Measurements from ENCODE around the gene HOXB1. TPM values are rescaled to one million over a fixed set of nuclear protein-coding genes. Genes with fewer than 3 reads are reported as not detected.

The HOXB1 gene
- total RNA-seq, 1 donor from 2014 or later = 0.31 TPM

DNA sequence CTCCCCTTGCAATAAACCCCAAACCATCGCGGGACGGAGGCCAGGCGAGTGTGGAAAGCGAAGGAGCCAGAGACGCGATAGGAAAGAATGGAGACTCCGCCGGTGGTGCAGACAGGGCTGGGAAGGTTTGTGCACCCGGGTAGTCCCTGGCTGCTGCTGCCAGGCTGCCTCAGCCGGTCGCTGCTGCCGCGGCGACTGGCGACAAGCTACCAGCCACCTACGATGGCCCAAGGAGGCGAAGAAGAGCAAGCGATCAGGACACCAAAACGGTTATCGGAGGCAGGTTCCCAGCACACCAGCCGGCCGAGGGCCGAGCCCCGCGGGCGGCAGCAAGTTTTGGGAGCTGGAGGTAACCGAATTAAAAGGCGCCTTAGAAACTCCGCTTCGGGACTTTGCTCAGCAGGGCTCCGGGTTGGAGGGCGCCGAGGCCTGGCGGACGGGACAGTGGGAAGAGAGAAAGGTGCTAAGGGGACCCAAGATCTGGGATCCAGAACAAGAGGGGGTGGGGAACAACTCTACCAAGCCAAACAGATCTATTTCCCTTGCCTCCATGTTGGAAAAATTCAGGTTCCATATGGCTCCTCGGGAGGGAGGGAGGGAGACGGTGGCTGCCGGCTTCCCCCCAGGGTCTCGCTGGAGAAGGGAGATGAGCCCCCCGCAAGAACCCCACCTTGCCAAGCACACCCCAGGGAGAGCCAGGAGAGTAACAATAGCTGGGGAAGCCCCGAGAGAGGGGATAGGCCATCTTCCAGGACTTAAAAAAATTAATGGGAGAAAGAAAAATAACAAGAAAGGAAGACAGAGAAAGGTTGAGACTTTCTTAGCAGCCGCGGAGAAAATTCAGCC is 23.8 kb upstream of the HOXB1 start:
- DNase-seq (ENCODE audit: low spot score) = no peak

DNA sequence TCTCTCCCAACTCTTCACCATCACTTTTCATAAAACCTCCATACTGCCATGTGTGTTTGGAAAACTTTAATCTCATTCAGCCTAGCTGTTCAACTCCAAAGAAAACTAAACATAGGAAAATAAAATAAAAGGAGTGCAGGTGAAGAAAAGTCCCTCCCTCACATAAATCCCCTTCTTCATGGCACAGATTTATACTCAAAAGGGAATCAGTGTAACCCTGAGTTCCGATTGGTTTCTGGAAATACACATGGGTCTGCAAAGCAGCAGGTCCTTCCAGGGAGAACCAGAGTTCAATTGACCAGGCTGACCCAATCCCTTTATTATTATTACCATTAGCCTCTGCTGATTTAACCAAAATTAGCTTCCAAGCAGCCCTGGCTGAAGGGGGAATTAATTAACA is 23.0 kb upstream of the HOXB1 start:
- no peak for DNase-seq (ENCODE audit: low spot score)

DNA sequence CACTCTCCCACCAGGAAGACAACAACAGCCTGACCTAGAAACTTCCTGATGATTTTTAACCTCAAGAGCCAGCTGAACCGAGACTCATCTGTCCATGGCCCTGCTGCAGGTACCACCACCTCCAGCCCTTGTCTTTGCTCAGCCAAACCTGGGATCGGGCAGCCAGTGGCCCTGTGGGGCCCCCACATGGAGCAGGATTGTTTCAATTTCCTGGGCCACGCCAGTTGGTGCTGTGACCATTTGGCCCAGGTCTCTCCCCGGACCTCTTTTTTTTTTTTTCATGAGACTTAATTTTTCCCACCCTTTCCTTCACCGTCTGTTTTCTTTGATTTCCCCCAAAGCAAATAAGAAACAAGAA is 22.4 kb upstream of the HOXB1 start:
- no peak for DNase-seq (ENCODE audit: low spot score)

DNA sequence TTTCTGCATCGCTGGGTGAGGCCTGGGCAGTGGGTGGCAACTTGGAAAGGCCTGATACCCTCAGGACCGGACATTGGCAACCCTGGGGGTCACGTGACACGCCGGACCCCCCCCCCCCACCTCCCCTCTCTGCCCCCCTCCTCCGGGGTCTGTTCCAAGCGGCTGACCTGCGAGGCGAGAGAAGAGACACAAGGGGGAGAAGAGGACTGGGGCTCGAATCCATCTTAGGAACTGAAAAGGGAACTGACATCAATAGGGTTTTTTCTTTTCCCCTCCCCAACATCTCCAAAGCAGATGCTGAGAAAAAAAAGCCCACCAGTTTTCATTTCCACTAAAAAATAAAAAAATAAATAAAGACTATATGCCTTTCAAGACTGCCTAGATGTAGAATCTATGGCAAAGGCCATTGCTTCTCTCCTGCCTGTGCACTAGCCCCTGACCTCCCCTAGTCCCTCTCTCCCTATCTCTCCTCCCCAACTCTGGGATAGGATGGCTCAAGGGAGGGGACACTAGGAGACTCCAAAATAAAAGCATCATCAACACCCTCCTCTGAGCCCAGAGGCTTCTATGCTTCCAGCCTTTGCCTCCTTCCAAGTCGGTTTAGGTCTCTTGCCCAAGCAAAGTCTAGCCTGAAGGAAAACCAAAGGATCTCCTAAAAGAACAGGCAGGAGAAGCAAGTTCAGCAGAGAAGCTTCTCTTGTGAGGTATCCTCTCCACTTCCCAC is 21.8 kb upstream of the HOXB1 start:
- DNase-seq (ENCODE audit: low spot score) = no peak

DNA sequence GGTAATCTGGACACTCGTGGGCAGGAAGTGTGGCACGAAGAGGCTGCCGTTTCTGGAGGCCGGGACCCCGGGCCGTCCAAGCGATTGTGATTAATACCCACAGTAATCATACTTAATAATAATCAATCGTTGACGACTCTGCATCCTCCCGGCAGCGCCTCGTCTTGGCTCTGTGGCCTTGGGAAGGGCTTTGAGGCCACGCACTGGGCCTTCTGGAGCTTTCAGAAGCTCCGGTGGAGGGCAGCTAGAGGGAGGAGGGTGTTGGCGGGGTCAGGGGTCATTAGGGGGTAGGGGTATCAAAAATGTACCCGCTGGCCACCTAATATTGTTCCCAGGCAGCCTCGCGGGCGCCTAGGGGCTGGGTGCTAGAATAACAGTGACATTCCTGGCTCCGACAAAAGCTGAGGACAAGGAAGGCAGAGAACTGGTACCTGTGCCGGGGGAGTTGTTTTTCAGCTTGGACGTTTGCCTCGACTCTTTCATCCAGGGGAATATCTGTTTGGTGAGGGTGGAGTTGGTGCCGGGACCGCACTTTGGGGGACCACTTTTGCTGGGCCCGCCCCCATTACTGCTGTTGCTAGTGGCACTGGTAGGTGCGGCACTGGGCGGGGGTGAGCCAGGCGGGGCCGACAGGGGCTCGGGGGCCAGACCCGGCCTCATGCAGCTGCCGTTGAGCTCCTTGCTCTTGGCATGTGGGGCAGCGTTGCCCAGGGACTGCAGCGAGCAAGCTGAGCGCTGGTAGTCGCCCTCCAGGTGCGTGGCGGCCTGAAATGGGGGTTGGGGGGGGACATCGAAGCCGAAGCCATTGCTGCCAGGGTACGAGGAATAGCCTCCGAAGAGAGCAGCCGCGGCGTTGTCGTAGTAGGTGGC is 21.0 kb upstream of the HOXB1 start:
- DNase-seq (ENCODE audit: low spot score) = no peak

DNA sequence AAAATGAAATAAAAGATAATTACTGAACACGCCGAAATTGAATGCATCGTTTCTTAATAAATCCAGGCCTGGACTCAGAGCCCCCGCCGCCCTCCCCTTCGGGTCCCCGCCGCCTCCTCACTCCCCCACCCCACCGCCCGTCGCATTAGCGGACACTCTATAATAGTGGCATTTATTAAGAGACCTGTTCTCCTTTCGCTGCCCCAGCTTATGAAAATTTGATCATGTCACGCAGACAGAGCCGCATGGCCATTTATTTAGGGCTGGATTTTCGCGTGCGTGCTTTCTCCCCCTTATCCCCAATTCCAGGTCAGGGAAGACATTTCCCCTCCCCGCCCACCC is 20.4 kb upstream of the HOXB1 start:
- no peak for DNase-seq (ENCODE audit: low spot score)

DNA sequence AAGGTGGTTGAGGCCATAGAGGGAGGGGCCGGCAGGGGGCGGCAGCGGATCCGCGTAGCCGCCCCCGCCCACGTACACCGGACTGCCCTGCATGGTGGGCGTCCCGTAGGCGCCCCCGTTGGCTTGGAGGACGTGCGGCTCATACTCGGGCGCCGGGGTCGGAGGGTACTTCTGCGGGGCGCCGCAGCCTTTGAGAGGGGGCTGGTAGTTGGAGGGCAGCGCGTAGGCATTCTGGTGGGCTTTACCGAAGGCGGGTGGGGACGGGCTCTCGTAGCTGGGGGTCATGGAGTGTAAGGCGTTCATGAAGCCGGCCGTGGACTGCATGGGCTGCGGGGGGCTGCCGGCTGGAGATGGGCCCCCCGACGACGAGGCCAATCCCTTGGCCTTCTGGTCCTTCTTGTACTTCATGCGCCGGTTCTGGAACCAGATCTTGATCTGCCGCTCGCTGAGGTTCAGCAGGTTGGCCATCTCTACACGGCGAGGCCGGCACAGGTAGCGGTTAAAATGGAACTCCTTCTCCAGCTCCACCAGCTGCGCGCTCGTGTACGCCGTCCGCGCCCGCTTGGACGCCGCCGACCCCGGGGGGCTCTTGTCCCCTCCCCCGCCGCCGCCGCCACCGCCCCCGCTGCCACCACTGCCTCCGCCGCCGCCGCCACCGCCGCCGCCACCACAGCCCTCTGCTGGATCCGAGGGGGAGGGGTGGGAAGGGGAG is 19.8 kb upstream of the HOXB1 start:
- DNase-seq (ENCODE audit: low spot score) = no peak

DNA sequence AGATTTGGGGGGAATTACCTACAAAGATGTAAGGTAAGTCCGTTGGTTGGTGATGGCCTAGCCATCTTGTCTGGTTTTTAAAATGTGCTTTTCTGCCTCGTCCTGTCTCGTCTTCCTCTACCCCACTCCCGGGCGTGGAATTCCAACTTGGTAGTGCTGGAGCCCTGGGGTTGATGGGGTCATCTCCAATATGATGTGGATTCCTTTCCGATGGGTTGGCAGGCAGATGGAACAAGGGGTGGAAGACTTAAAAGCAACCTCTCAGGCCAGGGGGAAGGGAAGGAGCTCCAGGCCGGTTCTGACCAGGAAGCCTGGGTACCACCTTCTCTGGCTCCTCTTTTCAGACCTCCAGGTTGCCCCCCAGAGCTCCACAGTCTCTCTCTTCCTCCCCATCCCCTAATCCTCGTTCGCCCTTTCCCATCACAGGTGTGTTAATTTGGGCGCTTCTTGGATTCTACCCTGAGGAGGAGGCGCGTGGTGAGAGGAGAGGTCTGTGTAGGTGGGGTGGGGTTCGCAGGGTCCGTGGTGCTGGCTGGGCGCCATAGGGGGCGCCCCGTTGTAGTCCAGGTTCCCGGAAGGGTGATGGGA is 19.2 kb upstream of the HOXB1 start:
- no peak for DNase-seq (ENCODE audit: low spot score)

DNA sequence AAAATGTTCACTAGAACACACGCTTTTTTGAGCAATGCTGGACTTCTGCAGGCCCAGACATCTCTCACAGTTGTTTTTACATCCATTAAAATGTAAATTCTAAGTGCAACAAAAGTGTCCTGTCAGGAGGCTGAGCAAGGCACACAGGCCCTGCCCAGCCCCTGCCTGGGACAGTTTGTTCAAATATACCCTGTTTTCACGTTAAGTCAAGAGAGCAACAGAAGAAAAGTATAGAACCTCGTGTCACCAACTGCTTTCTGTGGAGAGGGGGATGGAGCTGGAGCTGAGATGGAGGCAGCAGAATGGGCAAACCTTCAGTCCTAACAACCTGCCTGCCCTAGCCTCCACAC is 18.4 kb upstream of the HOXB1 start:
- no peak for DNase-seq (ENCODE audit: low spot score)

DNA sequence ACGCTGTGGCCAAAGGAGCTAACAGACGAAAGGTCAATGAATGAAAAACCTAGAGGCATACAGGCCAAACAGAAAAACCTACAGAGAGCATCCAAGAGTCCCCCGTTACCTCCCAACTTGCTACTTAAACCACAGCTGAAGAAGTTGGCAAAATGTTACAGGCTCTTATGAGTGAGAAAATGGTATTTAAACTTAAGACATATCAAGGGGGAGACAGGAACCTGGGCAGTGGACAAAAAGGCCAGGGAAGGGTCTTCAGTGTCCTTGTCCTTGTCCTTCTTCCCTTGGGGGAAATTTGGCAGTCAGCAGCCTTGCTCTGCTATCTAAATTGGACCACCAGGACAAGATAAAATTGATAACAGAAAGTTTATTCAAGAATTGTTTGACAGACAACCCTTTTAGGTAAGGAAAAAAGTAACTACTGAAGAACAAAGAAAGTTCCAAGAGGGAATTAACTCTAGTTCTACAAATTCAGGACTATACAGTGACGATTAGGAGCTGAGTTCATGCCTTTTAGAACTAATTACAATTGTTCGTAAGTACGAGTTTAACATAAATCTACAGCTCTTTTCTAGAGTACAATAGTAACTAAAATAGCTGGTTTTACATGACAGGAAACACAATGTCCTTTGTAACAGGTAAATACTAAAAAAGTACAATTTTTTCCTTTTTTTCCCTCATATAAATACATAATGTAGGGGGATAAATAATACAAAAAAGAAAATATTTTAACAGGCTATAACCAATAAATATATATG is 17.9 kb upstream of the HOXB1 start:
- no peak for DNase-seq (ENCODE audit: low spot score)

DNA sequence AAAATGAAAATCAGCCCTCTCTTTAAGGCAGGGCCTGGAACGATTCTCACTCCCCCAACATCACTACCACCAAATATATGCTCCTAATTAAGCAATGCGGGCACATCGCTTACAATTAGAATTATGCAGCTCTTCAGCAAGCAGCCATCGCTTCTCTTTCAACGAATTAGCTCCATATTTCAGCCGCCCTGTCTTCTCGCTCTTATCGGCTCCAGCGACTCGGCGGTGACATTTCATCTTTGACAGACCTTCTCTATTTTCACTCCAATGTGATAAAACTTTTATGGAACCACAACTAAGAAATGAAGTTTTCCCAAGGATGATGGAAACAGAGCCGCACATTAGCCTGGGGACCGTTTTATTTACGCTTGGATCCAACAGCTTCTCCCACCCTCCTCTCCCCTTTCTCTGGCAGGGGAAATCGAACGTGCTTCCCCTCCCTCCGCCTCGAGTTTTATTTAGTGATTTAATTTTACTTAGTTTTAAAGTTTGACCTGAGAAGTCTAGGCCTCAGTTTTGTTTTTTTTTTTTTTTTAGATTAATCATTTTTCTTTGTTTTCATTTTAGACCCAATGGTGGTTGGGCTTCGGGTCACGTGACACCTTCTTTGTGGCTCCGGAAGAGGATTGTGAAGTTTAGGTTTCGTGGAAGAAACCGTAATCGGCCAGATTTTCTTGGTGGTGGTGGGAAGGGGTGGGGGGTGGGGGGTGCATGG is 17.2 kb upstream of the HOXB1 start:
- no peak for DNase-seq (ENCODE audit: low spot score)

DNA sequence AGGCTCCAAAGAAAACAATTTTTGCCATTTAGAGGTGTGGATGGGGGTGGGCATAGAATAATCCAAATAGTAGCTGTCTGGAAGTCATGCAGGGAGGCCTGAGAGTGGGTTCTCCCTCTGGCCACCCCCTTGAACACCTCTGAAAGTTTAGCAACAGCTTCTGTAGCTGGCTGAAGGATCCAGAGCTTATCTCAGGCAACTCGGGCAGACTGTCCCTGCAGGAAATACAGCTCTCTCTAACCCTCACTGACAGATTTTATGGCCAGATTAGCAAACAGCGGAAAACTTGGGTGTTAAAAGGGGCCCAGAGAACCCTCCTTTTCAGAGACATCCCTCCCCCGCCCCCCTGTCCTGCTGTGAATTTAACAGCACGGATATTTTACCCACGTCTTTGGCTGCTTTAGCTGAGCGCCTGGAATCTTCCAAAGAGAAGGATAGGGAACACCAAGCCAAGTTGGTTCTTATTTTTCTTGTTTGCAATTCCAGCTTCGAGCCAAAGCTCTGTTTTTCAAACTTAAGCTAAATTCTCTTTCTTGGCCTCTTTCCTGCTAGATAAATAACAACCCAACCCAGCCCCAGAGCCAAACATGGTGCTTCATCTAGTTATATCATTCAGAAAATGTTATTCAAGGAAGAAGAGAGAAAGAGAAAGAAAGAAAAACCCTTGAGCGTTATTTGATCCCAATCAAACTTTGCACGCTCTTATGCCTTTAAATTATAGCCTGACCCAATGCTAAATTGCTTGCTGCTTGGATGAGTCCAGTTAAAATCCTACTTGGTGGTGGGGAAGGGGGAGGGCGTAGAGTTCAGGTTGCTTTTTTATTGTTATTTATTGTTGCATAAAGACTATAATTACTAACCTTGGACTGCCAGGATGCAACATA is 16.4 kb upstream of the HOXB1 start:
- no peak for DNase-seq (ENCODE audit: low spot score)

DNA sequence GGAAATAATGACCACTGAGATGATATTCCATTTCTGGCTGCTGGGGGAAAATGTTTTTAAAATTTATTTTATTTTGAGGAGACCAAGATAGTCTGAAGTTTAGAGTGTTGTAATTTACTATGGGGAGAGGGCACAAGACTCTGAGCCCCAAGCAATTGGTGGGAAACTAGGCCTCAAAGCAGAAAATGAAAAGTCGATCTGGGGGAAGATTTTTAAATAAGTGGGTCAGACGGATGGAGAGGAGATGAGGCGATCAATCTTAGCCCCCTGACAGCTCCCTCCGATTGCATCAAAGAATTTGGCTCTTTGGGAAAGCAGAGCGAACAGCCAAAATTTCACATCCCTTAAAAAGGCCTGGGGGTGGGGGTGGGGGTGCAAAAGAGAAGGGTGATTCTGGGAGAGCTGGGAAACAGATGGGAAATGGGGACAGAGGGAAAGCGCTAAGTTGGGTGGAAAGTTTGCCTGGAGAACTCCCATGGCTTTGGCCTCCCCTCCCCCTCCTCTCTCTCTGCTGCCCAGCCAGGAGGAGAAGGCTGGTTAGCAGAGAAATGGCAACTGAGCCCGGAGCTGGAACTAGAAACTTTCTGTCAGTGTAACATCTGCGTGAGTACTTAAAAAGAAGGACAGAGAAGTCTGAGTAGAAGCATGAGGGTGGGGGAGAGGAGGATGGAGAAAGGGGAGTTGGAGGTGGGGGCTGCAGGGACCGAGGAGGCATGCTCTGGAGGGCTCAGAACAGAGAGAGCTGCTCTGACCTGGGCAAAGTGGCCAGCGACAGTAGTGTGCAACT is 15.5 kb upstream of the HOXB1 start:
- DNase-seq (ENCODE audit: low spot score) = no peak

DNA sequence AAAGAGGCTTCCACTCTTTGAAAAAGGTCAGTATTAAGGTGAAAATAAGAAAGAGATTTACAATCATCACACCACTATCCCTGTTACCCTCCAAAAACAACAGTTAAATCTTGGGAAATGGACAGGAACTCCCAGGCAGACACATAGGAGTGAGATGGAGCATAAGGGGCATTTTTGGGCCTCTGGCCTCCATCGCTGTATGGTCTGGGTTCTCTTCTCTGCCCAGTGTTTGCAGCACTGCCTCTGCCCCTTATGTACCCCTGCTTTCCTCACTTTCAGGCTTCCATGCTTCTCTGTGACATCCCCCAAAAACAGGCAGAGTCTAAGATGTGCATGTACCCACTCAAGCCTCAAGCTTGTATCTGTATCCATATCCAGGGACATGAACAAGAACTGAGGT is 14.7 kb upstream of the HOXB1 start:
- DNase-seq (ENCODE audit: low spot score) = no peak

DNA sequence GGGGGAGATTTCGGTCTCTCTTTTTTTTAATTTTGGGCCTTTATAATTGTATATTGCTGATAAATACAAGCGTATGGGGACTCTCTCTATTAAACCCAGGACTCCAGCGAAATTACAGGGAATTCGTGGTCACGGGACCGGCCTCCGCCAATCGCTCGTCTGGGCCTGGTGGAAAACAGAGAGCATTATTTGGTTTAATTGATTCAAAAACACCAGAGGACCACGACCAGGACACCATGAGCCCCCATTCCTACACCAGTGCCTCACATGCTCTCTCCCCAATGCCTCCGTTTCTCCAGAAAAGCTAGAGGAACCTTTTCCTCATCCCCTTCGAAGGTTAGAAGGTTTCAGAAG is 14.2 kb upstream of the HOXB1 start, which contains the start of gene HOXB2:
Gene HOXB2 (minus strand): TSS at position 88 of the 354 bp plus-strand sequence. CDS start 198 bp downstream, outside the sequence.
- no peak for DNase-seq (ENCODE audit: low spot score)

DNA sequence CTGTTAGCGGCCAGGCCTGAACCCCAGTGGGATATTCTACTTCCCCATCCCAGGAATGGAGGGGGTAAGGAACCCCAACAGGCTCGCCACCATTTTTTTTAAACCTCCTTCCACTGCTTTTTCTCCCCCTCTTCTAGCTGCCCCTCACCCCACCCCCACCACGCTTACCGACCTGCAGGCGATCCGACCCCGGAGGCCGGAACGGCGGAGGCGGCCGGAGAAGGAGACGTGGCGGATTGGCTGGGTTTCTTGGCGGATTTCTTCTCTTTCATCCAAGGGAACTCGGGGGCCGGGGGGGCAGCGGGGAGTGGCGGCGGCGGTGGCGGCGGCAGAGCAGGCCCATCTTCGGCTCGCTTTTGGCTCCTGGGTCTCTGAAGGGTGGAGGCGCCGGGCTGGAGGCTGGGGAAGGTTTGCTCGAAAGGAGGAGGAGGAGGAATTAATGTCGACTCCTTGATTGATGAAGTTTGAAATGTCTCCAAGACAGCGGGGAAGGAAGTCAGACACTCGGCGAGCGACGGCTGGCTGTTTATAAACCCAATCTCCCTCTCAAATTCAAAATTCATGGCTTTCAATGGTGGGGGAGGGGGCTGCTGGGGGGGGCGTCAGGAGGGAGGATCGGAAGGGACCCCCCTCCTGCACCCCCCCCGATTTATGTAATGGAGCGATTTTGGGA is 13.7 kb upstream of the HOXB1 start:
- peak; percentile 74 for DNase-seq (ENCODE audit: low spot score)

DNA sequence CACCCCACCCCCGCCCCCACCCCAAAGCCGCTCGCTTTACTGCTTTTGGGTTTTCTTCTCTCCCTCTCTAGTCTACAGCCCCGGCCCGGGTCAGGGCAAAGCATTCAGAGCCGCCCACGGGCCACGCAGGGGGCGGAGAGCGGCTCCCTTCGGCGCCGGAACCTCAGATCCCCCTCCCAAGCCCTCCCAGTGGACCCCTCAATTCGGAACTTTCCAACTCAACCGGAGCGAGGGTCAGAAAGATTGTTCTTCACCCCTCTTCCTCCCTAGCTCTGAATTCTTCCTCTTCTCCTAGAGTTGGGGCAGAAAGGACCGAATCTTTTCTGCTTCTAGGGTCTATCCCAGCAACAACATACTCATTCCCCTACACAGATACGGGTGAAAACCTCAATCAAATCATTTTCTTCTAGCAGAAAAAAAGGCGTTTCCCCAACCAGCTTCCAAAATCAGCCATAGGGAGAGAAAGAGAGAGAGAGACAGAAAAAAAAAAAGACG is 13.1 kb upstream of the HOXB1 start:
- DNase-seq (ENCODE audit: low spot score) = no peak

Data from ureter (tissue), 1 donor.